Measurements from ENCODE around the gene ANO3. TPM values are rescaled to one million over a fixed set of nuclear protein-coding genes. Genes with fewer than 3 reads are reported as not detected.

ANO3 gene
- total and polyA plus RNA-seq, 2 experiments from 2014 or later, result not detected

- TF ChIP-seq ZNF462 (CRISPR knock-in tag; IDR thresholded peaks at IDR 0.05) (no peak), EZH2phosphoT487 (IDR thresholded peaks at IDR 0.05; ENCODE audit: unreplicated experiment) (no peak)
Observed at GRCh38 chr11:26539517-26539916, 207.6 kb downstream of the ANO3 start (continued).

- DNase-seq (ENCODE audit: low spot score), result no peak
- H3K4me1 Mint-ChIP-seq, result no peaks in the 10 kb centered on the region
- no peaks in the 10 kb centered on the region for H3K4me1 ChIP-seq (ENCODE audit: insufficient read depth)
- no peak overlapping the region for H3K4me3 ChIP-seq
- no peak overlapping the region for H2AFZ ChIP-seq
- no peak overlapping the region for H3K27ac ChIP-seq (ENCODE audit: low read depth)
- peaks cover 3% of the 10 kb centered on the region; the same call in 1 of the 3 replicates for H3K9me3 Mint-ChIP-seq
- no peaks in the 10 kb centered on the region for H3K36me3 ChIP-seq (ENCODE audit: insufficient read depth)
- no peaks in the 10 kb centered on the region for H3K27me3 ChIP-seq (ENCODE audit: insufficient read depth)
- H3K36me3 Mint-ChIP-seq (ENCODE audit: low read depth), result no peaks in the 10 kb centered on the region
- TF ChIP-seq ZNF331 (CRISPR knock-in tag; IDR thresholded peaks at IDR 0.05; ENCODE audit: low read depth) (no peak), STAT1 (IDR thresholded peaks at IDR 0.05; ENCODE audit: unreplicated experiment) (no peak), JUNB (IDR thresholded peaks at IDR 0.05; ENCODE audit: unreplicated experiment) (no peak)
- H3K79me2 ChIP-seq (replicated peaks; ENCODE audit: insufficient read depth), result no peaks in the 10 kb centered on the region
- H3K27ac Mint-ChIP-seq, result no peak overlapping the region
- H3K4me3 Mint-ChIP-seq, result no peak overlapping the region
- no peak overlapping the region for H3K4me2 ChIP-seq
- peaks cover 2% of the 10 kb centered on the region for H3K27me3 Mint-ChIP-seq (ENCODE audit: insufficient read depth, low read depth, poor library complexity)
- no peaks in the 10 kb centered on the region for H4K20me1 ChIP-seq (replicated peaks; ENCODE audit: insufficient read depth)
- no peak for ATAC-seq
- H3K9me2 ChIP-seq (ENCODE audit: insufficient read depth), result no peaks in the 10 kb centered on the region
- no peaks in the 10 kb centered on the region for H3F3A ChIP-seq (replicated peaks; ENCODE audit: low read depth)
Observed at GRCh38 chr11:26541870-26542269, 209.9 kb downstream of the ANO3 start.

DNA sequence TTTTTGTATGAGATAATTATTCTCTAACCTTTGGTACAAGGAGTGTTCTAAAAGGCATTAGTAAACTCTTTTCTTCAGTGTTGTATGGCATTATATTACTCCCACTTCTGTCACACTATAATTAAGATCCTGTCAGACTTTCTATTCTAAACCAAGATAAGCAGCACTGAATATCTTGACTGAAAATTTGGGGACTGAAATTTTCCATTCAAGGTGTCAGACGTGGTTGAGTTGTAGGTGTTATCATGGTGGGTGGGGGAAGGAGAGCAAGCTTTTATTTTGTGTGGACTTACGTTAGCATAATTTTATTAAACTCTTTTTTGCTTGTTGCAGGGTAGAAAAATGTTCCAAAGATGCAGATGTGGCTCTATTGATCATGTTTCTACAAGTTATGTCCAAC is 217.2 kb downstream of the ANO3 start:
- Mint-ChIP-seq H3K36me3 (ENCODE audit: low read depth) (no peaks in the 10 kb centered on the region), H3K27me3 (ENCODE audit: insufficient read depth, low read depth, poor library complexity) (no peaks in the 10 kb centered on the region), H3K4me1 (peaks cover 3% of the 10 kb centered on the region; the same call in 2 of the 3 replicates), H3K9me3 (no peaks in the 10 kb centered on the region), H3K27ac (no peak overlapping the region), H3K4me3 (no peak overlapping the region)
- Histone ChIP-seq H2AFZ (no peak overlapping the region), H3K4me3 (no peak overlapping the region), H3F3A (replicated peaks; ENCODE audit: low read depth) (no peaks in the 10 kb centered on the region), H3K4me2 (no peak overlapping the region), H3K9me2 (ENCODE audit: insufficient read depth) (no peaks in the 10 kb centered on the region), H3K79me2 (replicated peaks; ENCODE audit: insufficient read depth) (no peaks in the 10 kb centered on the region), H4K20me1 (replicated peaks; ENCODE audit: insufficient read depth) (no peaks in the 10 kb centered on the region), H3K36me3 (ENCODE audit: insufficient read depth) (no peaks in the 10 kb centered on the region), H3K4me1 (ENCODE audit: insufficient read depth) (no peaks in the 10 kb centered on the region), H3K27me3 (ENCODE audit: insufficient read depth) (no peaks in the 10 kb centered on the region), H3K27ac (ENCODE audit: low read depth) (no peak overlapping the region)
- DNase-seq (ENCODE audit: low spot score) (no peak), ATAC-seq (no peak)
- TF ChIP-seq CTCF (conservative IDR thresholded peaks at IDR 0.05; ENCODE audit: low read depth in 2 of 2) (no peak), EZH2phosphoT487 (IDR thresholded peaks at IDR 0.05; ENCODE audit: unreplicated experiment) (no peak)
- TF ChIP-seq, protein P1, sequence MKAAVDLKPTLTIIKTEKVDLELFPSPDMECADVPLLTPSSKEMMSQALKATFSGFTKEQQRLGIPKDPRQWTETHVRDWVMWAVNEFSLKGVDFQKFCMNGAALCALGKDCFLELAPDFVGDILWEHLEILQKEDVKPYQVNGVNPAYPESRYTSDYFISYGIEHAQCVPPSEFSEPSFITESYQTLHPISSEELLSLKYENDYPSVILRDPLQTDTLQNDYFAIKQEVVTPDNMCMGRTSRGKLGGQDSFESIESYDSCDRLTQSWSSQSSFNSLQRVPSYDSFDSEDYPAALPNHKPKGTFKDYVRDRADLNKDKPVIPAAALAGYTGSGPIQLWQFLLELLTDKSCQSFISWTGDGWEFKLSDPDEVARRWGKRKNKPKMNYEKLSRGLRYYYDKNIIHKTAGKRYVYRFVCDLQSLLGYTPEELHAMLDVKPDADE (IDR thresholded peaks at IDR 0.05), result no peak

All from GM23338 (cell line).